Measurements from ENCODE around the gene IL1RAP.

The IL1RAP gene

DNA sequence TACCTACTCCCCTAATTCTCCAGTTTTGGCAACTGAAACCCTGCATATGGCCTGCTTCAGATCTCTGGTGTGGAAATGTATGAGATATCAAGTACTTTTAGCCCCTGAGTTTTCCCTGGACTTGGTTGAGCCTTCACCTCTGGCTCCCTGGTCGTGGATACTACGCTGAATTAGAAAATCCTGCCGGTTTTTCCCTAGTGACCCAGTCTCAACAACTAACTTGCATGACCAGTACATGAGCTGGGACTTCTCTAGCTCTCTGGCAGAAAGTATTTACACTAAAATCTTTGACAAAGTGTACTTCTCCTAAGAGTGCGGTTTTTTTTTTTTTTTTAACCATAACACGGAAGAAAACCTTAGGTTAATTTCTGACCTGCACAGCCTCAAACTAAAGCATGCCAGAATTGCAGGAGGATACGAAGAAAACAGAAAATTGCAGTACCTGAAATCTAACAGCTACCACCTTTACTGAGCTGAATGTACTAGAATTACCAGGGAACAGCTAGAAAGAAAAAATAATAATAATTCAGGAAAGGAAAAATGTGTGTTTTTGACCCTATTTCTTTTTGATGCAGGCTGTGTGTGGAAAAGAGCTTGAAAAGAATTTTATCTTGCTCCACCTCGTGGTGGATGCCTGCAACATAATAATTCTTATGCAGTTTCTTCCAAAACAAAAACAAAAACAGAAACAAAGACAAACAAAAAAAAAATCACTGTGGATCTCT, 183.1 kb downstream of the IL1RAP start:
- WGBS: 72% methylated on average over 7 of the region's 7 CpGs
- no peak overlapping the region for H3K4me3 ChIP-seq (ENCODE audit: low read length)

DNA sequence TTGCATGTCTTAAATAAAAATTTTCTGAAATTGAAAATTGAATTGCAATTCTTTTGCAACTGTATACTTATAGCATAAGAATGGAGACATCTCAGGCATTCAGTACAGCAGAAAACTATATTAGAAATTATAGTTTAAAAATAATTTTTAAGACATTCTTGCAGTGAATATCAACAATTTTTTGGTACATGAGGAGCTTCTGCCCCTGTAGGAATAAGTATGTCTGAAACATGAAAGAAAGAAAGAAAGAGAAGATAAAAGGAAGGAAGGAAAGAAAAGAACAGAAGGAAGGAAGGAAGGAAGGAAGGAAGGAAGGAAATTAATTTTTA, 183.6 kb downstream of the IL1RAP start:
- H3K4me3 ChIP-seq (ENCODE audit: low read length): no peak overlapping the region
- no peaks in the 10 kb centered on the region for H3K27me3 ChIP-seq (ENCODE audit: insufficient read depth, low read length)
- H3K36me3 ChIP-seq (ENCODE audit: insufficient read depth, low read length): no peaks in the 10 kb centered on the region
- H3K27ac ChIP-seq (ENCODE audit: low read depth, low read length): no peak overlapping the region
- H3K9me3 ChIP-seq (ENCODE audit: insufficient read depth, low read depth, low read length): no peaks in the 10 kb centered on the region
- H3K9ac ChIP-seq (ENCODE audit: low read depth, low read length): no peak overlapping the region
- 0 out of 2 replicates have a peak, but pooled peaks cover 2% of the 10 kb centered on the region for H3K4me1 ChIP-seq (ENCODE audit: insufficient read depth, low read length)

More for the DNA sequence above, 183.1 kb downstream of the IL1RAP start:
- no peak overlapping the region for H3K9ac ChIP-seq (ENCODE audit: low read depth, low read length)
- H3K27me3 ChIP-seq (ENCODE audit: insufficient read depth, low read length): no peaks in the 10 kb centered on the region
- H3K4me1 ChIP-seq (ENCODE audit: insufficient read depth, low read length): 0 out of 2 replicates have a peak, but pooled peaks cover 2% of the 10 kb centered on the region
- H3K27ac ChIP-seq (ENCODE audit: low read depth, low read length): no peak overlapping the region
- no peaks in the 10 kb centered on the region for H3K36me3 ChIP-seq (ENCODE audit: insufficient read depth, low read length)
- H3K9me3 ChIP-seq (ENCODE audit: insufficient read depth, low read depth, low read length): no peaks in the 10 kb centered on the region

DNA sequence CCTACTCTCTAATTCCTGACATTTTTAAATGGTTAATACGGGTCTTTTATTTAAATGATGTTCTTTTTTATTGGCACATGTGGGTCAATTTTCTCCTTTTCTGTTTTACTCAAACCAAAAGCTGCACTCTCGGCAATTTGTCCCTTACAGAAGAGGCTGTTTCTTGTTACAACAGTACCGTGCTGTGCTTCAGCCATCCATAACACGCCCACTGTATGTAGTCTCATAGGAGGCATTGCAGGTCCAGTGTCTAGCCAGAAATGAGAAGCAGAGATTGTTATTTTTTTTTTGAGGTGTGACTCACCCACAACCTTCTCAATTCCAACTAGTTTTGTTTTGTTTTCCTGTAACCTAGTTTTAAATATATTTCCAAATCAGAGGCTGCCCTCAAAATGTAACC, 184.0 kb downstream of the IL1RAP start:
- Histone ChIP-seq H3K4me3 (ENCODE audit: low read length) (no peak overlapping the region), H3K4me1 (ENCODE audit: insufficient read depth, low read length) (0 out of 2 replicates have a peak, but pooled peaks cover 2% of the 10 kb centered on the region), H3K27me3 (ENCODE audit: insufficient read depth, low read length) (no peaks in the 10 kb centered on the region), H3K9ac (ENCODE audit: low read depth, low read length) (no peak overlapping the region), H3K27ac (ENCODE audit: low read depth, low read length) (no peak overlapping the region), H3K9me3 (ENCODE audit: insufficient read depth, low read depth, low read length) (no peaks in the 10 kb centered on the region), H3K36me3 (ENCODE audit: insufficient read depth, low read length) (no peaks in the 10 kb centered on the region)
- 84% methylated on average over 3 of the region's 4 CpGs for WGBS

DNA sequence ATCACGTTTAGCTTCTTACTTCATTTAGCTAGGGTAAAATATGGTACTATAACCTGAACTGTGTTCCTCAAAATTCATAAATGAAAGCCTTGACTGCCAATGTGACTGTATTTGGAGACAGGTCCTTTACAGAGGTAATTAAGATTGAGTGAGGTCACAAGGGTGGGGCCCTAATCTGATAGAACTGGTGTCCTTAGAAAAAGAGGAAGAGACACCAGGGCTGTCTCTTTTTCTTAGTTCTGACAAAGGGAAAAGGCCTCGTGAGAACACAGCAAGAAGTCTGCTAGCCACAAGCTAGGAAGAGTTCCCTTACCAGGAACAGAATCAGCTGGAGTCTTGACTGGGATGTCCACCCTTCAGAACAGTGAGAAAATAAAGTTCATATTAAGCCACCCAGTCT, 185.9 kb downstream of the IL1RAP start:
- Histone ChIP-seq H3K27ac (ENCODE audit: low read depth, low read length) (no peak overlapping the region), H3K4me1 (ENCODE audit: insufficient read depth, low read length) (0 out of 2 replicates have a peak, but pooled peaks cover 2% of the 10 kb centered on the region), H3K9me3 (ENCODE audit: insufficient read depth, low read depth, low read length) (no peaks in the 10 kb centered on the region), H3K36me3 (ENCODE audit: insufficient read depth, low read length) (no peaks in the 10 kb centered on the region), H3K4me3 (ENCODE audit: low read length) (no peak overlapping the region), H3K27me3 (ENCODE audit: insufficient read depth, low read length) (no peaks in the 10 kb centered on the region), H3K9ac (ENCODE audit: low read depth, low read length) (no peak overlapping the region)
- 83% methylated on average over 2 of the region's 2 CpGs for WGBS

DNA sequence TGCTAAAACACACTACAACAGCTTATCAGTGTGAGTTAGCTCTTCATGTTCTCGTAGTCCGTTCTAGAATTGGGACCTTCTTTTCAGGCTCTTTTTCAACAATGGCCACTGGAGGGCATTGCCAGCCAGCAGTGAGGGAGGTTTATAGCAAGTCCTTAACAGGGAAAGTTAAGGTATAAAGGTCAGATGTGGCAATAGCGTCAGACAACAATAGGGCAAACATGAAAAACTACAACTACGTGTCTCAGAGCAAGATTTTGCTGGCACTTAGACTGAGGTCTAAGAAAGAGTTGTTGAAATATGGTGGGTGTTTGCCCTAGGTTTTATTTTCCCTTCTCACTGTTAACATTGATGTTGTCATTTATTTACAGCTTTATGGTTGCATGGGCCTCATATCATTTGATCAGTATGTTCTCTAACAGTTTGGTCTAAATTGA, 187.2 kb downstream of the IL1RAP start:
- no peak overlapping the region for H3K9ac ChIP-seq (ENCODE audit: low read depth, low read length)

DNA sequence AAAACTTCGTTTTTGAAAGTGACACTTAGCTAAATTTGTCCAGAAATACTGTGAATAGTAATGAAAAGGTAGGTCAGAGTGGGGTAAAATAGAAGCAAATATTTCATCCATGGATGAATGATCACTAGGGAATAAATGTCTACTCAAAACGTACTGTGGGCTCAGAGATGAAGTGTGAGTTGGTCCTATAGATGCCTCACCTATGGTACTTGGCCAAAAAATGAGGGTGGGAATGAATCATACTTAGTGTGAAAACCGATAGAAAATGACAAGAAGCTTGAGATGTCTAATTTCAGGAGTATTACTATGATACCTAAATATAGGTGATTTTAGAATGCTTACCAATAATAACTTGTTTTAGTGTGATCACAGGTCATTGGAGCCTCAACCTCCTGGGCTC, 192.7 kb downstream of the IL1RAP start:
- WGBS: 84% methylated on average over 3 of the region's 3 CpGs
- peaks cover 6% of the 10 kb centered on the region; the same call in 1 of the 2 replicates for H3K4me1 ChIP-seq (ENCODE audit: insufficient read depth, low read length)
- no peak overlapping the region for H3K27ac ChIP-seq (ENCODE audit: low read depth, low read length)
- no peak overlapping the region for H3K9ac ChIP-seq (ENCODE audit: low read depth, low read length)
- no peaks in the 10 kb centered on the region for H3K9me3 ChIP-seq (ENCODE audit: insufficient read depth, low read depth, low read length)
- H3K4me3 ChIP-seq (ENCODE audit: low read length): no peak overlapping the region
- no peaks in the 10 kb centered on the region for H3K27me3 ChIP-seq (ENCODE audit: insufficient read depth, low read length)
- no peaks in the 10 kb centered on the region for H3K36me3 ChIP-seq (ENCODE audit: insufficient read depth, low read length)

More for the DNA sequence above, 187.2 kb downstream of the IL1RAP start:
- H3K4me1 ChIP-seq (ENCODE audit: insufficient read depth, low read length): 0 out of 2 replicates have a peak, but pooled peaks cover 2% of the 10 kb centered on the region
- H3K36me3 ChIP-seq (ENCODE audit: insufficient read depth, low read length): no peaks in the 10 kb centered on the region
- WGBS: 71% methylated on average over 4 of the region's 4 CpGs
- H3K9me3 ChIP-seq (ENCODE audit: insufficient read depth, low read depth, low read length): no peaks in the 10 kb centered on the region
- no peak overlapping the region for H3K27ac ChIP-seq (ENCODE audit: low read depth, low read length)
- H3K4me3 ChIP-seq (ENCODE audit: low read length): no peak overlapping the region
- H3K27me3 ChIP-seq (ENCODE audit: insufficient read depth, low read length): no peaks in the 10 kb centered on the region
